ENCODE data around the gene PRAF2.

Gene PRAF2, protein sequence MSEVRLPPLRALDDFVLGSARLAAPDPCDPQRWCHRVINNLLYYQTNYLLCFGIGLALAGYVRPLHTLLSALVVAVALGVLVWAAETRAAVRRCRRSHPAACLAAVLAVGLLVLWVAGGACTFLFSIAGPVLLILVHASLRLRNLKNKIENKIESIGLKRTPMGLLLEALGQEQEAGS

DNA sequence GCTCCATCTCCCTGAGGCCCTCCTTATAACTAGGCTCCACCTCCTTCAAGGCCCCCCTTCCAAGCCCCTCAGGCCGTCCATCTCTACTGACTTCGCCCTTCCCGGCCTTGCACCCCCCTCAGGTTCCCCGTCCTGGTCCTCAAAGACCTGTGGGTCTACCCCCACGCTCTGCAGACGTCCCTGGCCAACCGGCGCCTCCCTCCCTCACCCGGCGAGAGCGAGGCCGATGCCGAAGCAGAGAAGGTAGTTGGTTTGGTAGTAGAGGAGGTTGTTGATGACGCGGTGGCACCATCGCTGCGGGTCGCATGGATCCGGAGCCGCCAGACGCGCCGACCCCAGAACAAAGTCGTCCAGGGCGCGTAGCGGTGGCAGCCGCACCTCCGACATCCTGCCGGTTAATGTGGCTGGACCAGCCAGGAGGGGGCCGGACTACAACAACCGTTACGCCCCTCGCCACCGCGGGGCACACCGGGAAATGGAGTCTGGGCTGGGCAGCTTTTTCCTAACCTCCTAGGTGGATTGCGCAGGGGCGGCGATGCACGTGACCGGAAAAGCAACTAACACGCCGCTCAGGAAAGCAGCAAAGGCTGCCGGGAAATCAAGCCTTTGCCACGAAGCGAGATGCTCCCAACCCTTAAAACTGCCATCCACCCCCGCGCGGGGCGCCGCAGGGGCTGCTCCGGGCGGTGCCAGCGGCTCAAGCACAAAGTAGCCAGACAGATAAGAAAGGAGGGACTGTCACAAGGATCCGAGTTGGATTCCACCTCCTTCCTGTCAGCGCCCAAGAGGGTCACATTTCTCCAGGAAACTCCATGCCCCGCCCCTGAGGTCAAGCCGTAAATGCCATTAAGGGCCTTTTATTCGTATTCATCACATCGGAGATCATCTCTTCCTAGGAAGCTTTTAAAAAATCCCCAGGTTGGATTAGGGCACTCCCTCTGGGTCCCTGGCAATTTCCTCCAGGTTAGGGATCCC is at the start of gene PRAF2:
Gene PRAF2 (minus strand): TSS at position 402 of the 975 bp plus-strand sequence. CDS start 15 bp downstream, at position 387.
- DNase-seq, result peak; percentile 92

DNA sequence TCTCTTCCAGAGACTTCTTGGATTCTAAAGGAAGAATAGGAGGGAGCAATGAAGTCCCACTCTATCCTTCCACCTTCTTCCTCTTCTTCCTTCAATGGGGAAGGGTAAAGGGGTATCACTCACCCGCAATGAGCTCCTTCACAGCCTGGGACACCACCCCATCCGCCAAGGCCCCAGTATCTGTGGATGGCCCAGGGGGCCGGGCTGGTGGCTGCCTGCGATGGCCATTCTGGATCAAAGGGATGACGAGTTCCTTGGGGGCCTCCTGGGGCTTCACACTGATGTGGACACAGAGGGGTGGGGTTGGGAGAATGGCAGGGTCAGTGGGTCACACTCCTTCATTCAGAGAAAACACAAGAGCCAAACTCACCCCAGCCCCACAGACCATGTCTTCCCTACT is 48.7 kb upstream of the PRAF2 start:
- no peak for DNase-seq

DNA sequence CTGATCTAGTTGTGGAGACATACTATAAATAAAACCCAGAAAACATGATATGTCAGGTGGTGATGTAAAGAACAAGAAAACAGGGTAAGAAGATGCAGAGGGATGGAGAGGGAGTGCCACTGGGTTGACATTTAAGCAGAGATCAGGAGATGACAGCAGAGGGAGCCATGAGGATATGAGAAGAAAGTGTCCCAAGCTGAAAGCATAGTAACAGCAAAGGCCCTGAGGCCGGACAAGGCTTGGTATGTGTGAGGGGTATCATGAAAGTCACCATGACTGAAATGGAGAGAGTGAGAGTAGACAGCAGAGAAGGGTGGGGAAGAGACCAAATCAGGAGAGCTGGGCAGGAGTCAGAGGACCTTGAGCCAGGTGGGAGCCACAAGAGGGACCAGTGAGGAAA is 46.3 kb upstream of the PRAF2 start:
- DNase-seq, result no peak

DNA sequence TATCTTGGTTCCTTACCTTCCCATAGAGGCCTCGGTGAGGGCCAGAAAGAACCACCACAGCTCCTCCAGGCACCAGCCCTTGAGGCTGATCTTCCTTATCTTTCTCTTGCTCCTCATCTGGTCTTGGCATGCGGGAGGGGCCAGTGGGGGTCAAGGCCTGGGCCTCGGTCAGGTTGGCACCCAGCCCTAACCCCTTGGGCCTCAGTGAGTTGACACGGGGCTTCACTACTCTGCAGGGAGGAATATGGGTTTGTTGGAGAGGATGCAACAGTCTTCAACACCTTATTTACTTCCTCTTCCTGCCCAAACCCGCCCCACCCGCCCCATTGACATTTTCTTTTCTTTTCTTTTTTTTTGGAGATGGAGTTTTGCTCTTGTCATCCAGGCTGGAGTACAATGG is 43.8 kb upstream of the PRAF2 start:
- DNase-seq, result no peak

DNA sequence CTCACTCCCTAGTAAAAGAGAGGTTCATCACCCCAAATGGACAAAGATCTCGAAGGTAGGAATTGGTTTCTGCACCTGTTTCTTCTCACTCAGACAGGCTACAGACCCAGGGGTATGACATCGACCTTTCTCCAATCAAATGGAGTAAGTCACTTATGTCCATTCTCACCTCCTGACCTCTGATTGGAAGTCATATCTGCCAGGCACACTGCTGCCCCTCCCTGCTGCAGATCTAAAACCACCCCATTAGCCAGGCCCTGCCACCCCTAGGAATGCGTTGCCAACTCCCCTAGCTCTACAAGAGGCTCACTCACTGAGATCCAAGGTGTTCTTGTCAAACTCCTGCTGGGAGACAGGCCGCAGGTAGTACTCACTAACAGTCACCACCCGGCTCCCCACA is 42.9 kb upstream of the PRAF2 start:
- DNase-seq, result no peak

DNA sequence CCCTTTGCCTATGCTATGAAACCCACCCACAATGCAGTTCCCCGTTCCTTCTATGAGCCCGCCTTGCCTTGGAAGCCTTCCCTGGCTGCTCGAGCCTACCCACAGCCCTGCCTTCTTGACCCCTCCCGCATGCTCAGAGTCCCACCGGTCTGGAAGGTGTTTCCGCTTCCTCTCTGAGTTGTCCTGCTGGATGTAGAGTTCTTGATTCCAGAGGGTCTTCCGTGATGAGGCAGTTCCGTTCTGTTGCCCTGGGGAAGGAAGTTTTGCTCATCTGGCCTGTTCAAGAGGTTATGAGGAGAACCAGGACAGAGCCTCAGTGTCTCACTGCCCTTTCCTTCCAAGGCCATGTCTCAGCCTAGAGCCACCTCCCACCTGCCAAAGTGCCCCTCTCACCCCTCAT is 42.3 kb upstream of the PRAF2 start:
- DNase-seq, result no peak

DNA sequence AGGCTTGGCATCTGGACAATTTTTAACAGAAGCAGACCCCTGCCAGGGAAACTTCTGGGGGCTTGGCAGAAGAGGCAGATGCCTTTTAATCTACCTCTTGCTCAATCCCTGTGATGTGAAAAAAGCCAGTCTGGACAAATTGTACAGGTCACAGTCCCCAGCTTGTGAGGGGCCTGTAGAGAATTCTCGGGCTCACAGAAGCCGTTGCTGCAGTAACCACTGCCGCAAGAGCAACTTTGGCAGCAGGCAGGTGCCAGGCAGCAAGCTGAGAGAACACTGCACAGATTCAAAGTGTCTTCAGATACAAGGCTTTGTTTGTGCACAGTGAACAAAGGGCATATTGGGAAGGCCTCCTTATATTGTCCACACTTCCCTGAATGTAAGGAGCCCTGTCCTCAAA is 38.0 kb upstream of the PRAF2 start:
- no peak for DNase-seq

DNA sequence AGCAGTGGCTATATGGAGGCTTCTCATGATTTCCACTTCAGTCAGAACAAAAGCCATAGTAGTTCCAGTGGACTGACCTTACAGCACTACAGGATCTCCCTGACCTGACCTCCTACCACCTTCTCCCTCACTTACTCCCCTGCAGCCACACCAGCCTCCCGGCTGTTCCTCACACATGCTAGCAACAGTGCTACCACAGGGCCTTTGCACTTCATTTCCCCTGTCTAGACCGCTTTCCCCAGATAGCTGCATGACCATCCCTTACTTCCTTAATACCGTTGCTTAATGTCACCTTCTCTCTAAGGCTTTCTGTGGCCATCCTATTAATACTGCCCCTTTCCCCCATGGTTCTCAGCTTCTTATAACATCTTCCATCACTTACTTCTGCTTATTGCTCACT is 36.6 kb upstream of the PRAF2 start:
- DNase-seq, result no peak

DNA sequence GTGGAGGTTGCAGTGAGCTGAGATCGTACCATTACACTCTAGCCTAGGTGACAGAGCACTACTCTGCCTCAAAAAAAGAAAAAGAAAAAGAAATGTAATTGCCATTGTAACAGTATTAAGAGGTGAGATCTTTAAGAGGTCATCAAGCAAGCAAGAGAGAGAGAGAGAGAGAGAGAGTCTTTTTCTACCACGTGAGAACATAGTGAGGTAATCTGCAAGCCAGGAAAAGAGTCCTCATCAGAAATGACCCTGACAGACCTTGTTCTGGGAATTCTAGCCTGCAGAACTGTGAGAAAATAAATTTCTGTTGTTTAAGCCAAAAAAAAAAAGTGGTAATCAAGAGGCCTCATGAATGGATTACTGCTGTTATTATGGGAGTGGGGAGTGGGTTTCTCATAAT is 34.8 kb upstream of the PRAF2 start:
- no peak for DNase-seq

DNA sequence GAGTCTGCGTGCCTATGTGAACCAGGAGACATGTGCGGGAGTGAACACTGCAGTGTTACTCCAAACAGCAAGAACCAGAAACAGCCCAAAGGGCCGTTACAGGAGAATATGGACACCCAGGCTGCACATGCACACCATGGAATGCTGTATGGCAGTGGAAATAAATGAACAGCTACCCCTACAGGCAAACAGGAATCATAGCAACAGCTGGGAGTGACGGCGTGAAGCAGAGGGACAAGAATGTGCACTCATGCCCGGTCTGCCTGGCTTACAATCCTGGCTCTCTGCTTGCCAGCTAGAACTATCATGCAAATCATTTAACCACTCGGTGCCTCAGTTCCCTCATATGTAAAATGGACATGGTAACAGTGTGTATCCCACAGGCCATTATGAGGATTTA is 33.1 kb upstream of the PRAF2 start:
- no peak for DNase-seq

DNA sequence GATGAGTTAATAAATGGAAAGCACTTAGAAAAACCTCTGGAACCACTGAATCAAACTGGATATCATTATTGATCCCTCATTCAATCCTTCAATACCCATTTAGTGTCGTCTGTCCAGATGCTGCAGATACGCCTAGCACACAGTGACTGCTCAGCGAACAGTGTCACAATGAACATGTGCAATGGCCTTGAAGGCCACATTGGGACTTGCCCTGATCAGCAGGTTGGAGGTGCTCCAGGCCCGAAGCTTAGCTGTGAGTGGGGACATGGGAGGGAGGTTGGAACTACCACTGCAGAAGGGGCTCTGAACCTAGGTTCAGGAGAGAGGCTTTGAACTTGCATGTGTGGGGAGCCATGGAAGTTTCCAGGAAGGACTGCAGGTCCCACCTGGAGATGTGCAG is 32.5 kb upstream of the PRAF2 start:
- DNase-seq, result no peak

DNA sequence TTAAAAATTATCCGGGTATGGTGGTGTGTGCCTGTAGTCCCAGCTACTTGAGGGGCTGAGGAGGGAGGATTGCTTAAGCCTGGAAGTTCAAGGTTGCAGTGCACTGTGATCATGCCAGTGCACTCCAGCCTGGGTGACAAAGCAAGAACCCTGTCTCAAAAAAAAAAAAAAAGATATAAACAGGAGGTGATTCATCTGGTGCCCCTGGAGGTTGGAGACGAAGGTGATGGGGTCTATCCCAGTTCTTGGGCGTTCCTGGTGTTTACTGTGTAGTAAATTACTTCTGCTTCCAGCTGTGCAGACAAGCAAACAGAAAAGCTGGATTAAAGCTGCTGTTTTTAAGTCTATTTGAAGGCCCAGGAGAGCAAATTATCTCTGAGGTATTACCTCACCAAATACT is 29.8 kb upstream of the PRAF2 start:
- no peak for DNase-seq

DNA sequence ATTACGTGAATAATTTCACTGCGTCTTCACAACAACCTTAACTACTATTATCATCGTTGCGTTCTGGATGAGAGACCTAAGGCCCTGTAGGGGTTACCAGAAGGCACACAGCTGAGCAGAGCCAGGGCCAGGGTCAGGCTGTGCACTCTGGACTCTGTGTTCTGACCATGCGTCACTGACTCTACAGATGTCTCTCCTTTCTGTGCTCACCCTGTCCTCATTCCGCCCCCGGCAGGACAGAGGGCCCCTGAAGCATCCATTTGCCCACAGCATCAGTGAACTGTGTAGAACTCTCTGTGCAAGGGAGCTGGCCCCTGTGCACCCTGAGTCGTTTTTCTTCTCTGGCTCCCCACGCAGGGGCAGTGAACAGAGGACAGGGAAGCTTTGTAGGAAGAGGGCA is 28.4 kb upstream of the PRAF2 start:
- no peak for DNase-seq

DNA sequence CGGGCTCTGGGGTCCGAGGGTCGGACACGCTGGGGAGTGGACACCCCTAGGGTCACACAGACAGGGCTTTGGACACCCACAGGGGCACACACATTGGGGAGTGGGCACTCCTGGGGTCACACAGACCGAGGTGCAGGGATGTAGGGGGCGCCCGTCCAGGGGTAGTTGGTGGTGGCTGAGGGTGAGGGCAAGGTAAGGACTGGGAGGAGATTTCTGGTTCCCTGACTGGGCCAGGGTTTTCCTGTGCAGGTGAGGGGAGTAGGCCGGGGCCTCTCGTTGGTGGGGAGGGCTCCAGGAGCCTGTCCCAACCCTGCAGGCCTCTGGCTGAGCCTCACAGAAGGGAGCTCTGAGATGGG is 27.8 kb upstream of the PRAF2 start:
- no peak for DNase-seq

DNA sequence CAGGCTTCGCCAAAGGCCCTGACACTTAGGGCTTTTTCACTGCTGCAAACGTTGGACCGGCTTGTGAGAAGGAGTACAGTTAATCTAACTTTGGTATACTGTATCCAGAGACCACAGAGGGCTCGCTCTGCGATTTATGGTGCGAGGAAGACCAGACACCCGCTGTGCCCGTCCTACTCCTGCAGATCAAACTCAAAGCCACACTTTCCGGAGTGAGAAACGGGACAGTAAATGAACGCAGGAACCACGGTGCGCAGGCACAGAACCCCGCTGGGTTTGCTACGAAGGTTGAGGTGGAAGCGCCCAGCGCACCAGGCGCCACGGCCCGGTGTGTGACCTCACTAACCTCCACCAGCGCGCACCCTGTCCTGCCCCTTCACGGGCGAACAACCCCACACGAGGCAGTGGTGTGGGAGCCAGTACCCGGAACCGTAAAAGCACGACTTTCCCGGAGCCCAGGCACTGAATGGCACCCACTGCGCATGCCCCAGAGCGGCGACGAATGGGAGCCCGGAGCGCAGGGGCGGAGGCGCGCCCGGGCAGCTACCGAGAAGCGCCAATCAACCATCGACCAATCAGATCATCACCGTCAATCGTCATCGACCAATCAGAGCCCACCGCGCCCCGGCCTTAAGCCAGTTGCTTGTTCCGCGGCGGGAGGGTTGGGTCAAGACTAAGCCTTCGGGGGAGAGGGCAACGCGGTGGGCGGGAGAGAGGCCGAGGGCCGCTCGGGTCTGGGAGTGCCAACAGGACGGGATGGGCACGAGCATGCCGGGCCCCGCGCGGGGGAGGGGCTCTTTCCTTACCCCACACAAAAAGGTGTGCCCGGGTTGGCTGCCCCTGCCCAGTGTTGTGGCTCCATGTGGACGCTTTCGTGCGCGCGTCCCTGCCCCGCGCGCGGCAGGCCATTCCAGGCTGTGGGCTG is 27.2 kb upstream of the PRAF2 start:
- peak; percentile 93 for DNase-seq

DNA sequence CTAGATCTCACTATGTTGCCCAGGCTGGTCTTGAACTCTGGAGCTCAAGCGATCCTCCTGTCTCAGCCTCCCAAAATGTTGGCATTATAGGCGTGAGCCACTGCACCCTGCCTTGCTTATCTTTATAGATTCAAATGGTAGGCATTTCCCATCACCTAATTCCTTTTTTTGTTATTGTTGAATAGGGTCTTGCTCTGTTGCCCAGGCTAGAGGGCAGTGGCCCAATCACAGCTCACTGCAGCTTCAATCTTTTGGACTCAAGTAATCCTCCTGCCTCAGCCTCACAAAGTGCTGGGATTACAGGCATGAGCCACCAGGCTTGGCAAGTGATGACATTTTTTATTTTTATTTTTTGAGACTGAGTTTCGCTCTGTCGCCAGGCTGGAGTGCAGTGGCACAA is 22.6 kb upstream of the PRAF2 start:
- DNase-seq, result no peak

DNA sequence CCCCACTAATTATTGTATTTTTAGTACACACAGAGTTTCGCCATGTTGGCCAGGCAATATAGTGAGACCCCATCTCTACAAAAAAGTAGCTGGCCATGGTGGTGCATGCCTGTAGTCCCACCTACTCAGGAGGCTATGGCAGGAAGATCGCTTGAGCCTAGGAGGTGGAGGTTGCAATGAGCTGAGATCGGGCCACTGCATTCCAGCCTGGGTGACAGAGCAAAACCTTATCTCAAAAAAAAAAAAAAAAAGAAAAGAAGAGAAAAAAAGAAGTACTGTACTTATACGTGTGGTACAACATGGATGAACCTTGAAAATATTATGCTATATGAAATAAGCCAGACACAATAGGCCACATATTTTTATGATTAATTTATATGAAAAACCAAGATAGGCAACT is 15.8 kb upstream of the PRAF2 start:
- DNase-seq, result no peak

DNA sequence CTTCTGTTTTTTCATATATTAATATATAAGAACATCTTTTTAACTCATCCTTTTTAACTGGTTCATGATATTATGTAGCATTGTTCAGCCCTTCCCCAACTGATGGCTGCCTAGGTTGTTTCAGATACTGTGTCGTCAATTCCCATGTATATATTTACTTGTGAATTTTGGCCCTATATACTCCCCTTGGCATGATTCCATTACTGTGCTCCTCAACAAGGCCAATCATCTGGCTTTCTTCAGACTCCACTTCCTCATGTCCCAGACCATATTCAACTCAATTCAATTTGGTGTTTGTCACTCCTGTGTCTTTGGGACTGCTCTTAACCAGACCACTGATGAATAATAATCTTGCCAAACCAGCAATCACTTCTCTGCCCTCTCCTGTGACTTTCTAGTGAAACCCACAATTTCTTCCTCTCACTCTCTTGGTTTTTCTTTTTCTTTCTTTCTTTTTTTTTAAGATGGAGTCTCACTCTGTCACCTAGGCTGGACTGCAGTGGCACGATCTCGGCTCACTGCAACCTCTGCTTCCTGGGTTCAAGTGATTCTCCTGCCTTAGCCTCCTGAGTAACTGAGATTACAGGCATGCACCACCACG is 8.6 kb upstream of the PRAF2 start:
- DNase-seq, result no peak

DNA sequence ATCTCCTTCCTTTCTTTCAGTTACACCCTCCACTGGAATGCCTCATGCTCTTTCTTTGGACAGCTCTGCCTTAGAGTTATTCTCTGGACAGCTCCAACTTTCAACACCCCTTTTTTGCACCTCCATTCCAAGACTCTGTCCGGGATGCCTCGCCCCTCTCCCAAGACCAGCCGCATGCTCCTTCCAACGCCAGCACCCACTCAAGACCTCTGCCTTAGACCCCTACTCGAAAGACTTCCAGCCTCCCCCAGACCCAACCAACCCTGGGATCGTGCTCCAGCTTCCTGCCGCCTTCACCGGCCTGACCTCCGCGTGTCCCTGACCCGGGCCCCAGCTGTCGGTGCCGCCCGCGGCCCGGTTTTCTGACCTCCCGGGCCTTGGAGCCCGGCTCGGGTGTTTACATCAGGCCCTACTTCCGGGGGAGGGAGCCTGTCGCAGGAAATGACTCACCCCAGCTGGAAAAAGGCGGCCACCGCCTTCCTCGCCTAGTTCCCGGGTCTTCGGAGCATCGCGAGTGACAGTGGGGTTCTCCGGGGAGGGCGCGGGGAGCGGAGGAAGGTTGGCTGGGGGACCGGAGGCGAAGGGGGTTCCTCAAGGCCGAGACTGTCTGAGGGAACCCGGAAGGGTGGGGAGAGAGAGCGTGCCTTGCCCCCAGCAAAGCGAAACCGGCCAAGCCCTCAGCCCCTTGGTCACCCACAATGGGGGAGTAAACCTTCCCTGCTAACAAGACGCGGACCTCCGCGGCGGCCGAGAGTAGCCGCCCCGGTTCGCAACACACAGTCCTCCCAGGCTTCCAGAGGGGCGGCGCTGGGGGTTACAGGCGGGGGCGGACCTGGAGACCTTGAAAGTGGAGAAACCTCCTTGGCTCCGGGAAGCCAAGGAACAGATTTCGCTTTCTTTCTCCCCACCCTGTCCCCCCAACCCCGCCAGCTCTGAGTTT is 6.0 kb upstream of the PRAF2 start, which contains the start of gene WDR45:
Gene WDR45 (minus strand): TSS at position 399 of the 940 bp plus-strand sequence. CDS start 1,792 bp downstream, outside the sequence.
- DNase-seq, result peak; percentile 81

DNA sequence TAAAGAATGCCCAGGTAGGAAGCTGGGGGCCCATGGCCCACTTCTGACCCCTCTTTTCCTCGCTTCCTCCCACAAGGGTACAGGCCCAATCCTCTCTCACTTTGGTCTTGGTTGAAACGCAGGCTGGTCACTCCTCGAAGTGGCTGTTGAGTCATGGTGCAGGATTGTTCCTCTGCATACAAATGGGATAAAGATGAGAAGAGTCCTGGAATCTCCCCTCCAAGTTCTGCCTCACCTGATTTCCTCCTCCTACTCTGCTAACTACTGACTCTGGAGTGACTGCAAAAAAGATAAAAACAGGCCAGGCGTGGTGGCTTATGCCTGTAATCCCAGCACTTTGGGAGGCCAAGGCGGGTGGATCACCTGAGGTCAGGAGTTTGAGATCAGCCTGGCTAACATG is 4.1 kb upstream of the PRAF2 start:
- no peak for DNase-seq

DNA sequence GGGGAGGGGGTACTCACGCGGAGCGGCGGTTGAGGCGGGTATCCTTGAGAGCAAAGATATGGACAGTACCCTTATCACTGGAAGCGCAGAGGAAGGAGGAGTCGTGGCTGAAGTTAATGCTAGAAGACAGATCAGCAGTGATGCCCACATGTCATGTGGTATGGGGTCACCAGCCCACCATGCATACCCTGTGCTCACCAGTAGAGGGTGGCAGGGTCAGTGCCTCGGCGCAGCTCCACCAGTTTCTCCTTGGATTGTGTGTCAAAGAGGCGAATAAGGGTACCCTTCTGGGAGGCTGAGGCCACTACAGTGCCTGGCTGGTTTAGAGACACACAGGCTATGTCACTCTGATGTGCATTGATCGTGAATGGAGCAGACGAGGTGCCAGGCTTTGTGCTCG is 1.5 kb upstream of the PRAF2 start:
- no peak for DNase-seq

DNA sequence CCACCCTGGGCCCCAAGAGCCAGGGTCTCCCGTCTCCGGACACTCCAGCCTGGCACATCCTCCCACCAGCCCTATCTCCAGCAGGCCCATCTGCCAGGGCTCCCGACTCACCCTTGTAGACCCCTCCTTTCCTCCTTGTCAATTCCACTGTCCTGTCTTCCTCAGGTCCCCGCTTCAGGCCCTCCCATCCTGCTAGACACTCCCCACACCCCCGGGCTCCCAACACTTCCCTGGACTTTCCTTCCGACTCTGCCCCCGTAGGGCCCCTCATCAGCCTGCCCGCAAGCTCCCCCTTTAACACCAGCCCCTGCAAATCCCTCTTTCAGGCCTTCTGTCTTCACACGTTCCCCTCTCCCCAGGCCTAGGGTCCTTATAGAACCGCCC is 1.1 kb downstream of the PRAF2 start:
- DNase-seq, result no peak
